HG03196 (cell line): ENCODE measurements around the gene TIMM22.
"Not testable (repeated sequence)": the region's sequence is repeated elsewhere in the genome, so short reads cannot be mapped to it uniquely, and the experiment has no call there.

ENCODE experiments used
- ATAC-seq: cut with Tn5 transposase; IDR thresholded peaks from one replicate; pipeline ENCODE4 v1.9.1; 2021; ENCODE audit not compliant: unreplicated experiment

The TIMM22 gene

DNA sequence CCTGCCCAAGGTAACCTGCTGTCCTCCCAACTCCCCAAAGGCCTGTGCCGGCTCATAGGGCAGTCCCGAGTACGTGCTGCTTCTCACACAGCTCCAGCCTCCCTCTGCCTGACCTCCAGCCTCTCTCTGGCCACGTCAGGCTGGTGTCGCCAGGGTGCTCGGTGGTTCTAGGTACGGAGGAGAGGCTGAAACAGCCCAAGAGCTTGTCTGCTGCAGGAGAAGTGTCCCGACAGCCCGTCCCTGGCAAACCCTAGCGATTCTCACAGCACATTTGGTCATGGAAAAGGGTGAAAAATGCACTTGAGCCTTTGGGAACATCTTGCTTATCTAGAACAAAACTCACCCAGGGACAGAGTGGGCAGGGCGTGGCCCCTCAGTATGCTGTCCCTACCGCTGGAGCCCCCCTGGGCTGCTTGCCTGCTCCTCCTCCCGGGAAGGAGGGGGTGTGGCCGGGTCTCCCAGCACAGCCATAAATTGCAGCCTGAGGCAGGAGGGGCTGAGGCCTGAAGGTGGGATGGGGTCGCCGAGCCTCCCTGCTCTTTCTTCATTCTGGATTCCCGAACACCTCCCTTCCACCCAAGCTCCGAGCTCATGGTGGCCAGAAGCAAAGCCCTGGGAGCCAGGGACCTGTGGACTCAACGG, 40.4 kb downstream of the TIMM22 start:
- ATAC-seq, result no peak

DNA sequence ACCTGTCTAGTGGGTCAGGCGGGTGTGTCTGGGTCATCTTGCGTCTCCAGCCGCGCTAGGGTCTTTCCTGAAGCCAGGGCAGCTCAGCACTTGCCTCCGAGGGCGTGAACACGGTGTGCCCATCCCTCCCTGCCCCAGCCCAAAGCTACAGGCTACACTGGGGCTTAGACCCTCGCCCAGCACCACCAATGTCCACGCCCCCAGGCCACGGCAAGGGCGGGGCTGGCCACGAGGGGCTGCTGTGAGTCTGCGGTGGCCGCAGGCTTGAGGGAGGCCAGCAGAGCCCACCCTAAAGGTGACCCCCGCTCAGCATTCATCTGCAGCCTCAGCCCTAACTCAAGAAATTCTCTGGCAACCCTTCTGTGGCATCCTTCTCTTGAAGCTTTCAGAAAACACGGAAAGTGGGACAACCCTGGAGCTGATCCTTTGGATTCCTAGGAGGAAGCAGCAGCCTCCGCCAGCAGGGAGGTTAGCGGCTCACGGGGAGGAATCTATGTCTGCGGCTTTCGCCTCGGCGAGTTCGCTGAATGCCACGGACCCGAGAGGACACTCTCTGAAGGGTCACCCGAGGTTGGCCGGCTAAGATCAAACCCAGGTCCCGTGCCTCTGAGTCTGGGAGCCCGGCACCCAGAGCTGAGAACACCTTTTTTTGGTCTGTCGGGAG, 41.7 kb downstream of the TIMM22 start:
- ATAC-seq, result no peak

GRCh38 chr17:1039123-1039507, 42.2 kb downstream of the TIMM22 start:
- no peak for ATAC-seq

DNA sequence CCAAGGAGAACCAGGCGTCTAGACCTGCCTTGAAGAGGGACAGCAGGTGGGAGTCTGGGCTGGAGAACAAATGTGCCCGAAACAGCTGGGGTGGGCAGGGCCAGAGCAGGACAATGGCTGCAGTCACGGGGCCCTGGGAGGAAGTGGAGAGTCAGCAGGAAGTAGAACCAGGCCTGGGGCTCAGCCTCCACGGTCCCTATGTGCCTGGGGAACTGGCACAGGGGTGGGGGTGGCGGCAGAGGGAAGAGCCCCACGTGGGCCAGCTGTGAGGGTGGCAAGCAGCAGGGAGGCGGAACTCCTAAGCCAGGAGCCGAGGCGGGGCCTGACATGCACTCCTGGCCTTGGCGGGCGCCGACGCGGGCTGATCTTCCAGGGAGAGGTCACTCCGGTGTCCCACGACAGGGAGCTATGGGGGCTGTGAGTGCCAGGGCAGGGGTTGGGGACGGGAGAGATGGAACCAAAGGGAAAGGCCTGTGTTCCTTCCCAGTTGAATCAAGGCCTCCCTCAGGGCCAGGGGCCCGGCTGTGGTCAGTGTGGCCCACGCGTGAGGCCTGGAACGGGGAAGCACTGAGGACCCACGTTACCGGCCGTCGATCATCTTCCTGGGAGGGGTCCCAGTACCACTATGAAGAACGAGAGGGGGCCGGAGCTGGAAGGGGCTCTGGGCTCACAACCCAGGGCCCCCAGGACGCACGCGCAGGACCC, 42.7 kb downstream of the TIMM22 start:
- ATAC-seq, result no peak

DNA sequence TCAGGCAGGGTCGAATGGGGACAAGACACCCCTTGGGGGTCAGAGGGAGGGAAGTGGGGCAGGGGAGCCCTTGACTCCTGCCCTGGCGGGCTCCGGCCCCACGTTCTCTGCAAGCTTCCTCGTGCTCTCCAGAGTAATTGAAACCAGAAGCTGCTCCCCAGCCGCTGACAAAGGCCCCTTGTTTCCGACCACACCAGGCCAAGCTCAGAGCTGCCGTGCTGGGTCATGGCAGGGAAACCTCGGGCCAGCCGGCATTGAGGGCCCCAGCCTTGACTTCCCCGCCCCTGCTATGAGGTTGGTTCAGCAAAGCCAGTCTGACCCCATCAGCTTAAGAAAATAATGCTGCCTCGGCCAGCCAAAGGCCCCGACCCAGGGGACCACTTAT, 43.3 kb downstream of the TIMM22 start:
- ATAC-seq, result no peak

DNA sequence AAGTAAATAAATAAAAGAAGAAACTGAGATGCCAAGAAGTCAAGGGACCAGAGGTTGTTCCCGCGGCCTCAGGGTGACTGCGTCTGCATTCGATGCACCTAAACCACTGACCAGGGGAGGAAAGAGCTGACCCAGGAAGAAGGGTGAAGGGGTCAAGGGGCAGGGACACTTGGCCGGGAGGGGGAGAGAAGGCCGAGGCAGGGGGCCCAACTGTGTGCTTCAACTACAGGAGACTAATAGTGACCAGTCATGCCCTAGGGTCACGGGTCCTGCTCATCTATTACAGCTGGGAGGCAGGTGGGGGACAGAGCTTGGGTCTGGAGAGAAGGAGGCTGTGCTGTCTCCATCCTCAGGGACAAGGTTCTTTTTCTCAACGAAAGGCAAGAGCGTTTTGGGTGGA, 44.8 kb downstream of the TIMM22 start:
- no peak for ATAC-seq

- ATAC-seq, result no peak
Measured at GRCh38 chr17:1042486-1042885, 45.6 kb downstream of the TIMM22 start.

DNA sequence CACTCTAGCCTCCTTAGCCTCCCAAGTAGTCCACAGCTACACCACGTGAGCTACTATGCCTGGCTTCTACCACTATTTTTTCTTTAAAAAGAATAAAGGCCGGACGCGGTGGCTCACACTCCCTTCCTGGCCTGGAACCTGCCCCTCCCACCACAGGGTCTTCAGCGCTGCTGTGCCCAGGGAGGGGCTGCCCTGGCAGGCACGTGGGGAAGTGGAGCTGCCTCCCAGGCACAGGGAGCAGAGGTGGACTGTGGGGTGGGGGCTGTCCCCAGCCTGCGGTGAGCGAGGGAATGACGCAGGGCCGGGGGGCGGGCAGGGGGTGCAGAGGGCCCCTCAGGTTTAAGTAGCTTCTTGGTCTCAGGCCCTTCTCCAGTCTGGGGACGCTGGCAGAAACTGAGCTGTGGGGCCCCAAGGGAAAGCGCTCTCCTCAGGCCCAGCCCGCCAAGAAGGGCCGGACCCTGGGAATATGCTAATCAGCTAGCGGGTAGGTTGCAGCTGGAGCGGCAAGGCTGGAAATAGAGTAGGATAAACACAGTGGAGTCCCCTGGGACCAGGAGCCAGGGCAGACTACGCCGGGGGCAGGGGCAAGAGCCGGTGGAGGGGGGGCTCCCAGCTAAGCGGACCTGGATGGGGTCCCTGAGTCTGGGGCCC, 46.8 kb downstream of the TIMM22 start:
- ATAC-seq, result no peak

DNA sequence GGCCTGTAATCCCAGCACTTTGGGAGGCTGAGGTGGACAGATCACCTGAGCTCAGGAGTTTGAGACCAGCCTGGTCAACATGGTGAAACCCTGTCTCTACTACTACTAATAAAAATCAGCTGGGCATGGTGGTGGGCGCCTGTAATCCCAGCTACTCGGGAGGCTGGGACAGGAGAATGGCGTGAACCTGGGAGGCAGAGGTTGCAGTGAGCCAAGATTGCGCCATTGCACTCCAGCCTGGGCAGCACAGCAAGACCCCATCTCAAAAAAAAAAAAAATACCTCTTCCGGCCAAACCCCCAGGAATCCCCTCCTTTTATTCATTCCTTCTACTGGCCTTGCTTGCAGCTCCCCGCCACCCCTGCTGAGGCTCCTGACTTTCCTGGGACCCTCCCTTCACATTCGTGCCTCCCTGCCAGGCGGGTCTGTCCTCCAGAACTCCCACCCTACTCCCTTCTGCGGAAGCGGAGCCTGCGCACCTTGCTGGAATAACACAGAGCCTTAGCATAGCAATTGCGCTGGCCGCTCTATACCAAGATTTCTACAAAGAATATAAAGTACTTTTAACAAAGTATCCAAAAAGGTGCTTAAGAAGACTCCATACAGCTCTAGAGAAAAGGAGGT, 47.6 kb downstream of the TIMM22 start:
- not testable (repeated sequence) for ATAC-seq

GRCh38 chr17:1045456-1045855, 48.5 kb downstream of the TIMM22 start:
- ATAC-seq, result no peak

- ATAC-seq, result no peak
Measured at GRCh38 chr17:1047177-1047878, 50.4 kb downstream of the TIMM22 start.

DNA sequence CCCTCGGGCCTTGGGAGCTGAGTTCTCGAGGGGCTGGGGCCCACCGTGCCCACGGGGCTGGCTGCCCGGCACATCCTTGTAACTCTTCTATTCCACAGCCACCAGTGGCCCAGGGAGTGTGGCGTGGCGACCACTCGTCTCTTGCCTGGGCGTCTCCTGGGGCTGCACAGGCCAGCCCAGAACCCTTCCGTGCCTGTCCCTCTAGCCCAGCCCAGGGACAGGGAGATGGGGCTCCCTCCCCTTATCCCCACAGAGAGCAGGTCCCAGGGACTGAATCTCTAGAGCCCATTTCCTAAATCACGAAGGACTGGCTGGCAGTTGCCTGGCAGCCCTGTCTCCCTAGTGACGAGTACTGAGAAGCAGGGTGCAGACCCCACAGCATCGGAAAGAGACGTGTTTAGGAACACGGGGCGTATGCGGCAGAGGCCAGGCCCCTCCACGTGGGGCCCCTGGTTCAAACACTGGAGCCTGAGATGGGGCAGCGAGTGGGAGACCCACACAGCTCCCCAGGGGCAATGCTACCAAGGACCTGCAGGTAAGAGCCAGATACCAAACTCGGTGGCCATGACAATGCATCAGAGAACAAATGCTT, 51.0 kb downstream of the TIMM22 start:
- ATAC-seq, result no peak

DNA sequence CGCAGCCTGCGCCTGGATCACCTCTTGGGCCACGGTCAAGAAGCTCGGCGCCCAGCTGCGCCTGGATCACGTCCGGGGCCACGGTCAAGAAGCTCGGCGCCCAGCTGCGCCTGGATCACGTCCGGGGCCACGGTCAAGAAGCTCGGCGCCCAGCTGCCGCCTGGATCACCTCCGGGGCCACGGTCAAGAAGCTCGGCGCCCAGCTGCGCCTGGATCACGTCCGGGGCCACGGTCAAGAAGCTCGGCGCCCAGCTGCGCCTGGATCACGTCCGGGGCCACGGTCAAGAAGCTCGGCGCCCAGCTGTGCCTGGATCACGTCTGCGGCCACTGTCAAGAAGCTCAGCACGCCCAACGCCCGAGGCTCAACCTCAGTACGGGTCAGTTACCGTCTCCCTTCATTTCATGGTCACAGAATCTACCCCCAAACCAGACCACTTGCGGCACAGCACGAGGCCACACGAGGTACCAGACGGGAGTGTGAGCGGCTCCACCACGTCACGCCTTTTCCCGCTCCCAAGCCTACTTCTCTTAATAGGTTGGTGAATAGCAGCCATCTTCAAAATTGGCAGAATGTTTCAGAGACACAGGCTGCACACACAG, 51.7 kb downstream of the TIMM22 start:
- ATAC-seq, result not testable (repeated sequence)

DNA sequence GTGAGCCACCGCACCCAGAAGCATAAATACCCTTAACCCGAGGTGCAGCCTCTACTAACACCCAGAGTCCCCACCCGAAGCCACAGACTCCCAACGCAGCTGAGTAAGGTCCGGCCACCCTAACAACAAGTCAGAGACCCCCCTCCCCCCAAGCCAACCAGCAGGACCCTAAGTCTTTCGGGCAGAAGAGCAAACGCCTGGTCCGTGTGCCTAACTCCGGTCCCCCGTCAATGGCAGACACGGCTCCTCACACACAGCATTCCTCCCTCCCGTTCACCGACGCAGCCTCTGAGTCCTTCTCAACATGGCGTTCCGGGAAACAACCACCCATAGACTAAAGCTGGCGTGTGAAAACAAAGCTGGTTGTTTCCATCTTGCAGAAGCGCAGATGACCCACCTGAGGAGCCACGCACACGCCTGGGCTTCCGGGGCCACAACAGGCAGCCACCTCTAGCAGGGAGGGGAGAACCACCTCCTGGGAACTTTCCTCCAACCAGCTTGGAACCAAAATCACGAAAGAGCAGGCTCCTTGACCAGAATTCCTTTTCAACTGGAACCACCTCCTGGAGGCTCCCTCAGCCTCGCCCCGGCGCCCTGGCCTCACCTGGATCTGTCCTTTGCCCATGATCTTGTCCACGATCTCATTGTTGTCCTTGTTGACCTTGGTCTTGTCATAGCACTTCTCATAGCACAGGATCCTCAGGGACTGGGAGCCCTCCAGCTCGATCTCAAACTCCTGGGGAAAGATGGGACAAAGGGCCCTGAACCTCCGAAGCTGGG, 52.7 kb downstream of the TIMM22 start:
- no peak for ATAC-seq

DNA sequence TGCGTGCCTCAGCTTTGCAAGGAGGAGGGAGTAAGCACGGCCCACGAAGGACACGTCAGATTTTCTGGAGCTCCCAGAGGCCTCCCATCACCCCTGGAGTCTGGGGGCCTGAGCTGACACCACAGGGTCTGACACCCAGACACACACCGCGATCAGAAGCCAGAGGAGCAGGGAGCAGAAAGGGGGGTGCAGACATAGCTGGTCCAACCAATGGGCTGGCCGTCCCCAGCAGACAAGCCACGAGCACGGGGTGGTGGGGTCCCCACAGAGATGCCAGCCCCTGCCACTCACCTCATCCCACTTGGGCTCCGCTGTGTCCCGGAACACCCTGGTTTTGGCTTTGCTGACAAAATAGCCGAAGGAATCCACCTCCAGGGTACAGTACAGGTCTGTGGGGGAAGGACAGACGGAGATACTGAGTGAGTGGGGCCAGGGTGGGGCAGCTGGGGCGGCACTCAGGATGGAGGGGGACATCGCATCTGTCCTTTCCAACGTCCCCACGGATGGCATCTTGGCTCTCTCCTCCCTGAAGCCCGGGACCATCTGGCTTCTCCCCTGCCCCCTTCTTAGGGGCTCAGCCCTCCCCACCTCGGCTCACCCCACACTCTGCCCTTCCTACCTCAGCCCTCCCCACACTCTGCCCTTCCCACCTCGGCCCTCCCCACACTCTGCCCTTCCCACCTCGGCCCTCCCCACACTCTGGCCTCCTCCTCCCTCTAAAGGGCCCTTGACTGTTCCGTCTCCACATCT, 53.5 kb downstream of the TIMM22 start:
- no peak for ATAC-seq

DNA sequence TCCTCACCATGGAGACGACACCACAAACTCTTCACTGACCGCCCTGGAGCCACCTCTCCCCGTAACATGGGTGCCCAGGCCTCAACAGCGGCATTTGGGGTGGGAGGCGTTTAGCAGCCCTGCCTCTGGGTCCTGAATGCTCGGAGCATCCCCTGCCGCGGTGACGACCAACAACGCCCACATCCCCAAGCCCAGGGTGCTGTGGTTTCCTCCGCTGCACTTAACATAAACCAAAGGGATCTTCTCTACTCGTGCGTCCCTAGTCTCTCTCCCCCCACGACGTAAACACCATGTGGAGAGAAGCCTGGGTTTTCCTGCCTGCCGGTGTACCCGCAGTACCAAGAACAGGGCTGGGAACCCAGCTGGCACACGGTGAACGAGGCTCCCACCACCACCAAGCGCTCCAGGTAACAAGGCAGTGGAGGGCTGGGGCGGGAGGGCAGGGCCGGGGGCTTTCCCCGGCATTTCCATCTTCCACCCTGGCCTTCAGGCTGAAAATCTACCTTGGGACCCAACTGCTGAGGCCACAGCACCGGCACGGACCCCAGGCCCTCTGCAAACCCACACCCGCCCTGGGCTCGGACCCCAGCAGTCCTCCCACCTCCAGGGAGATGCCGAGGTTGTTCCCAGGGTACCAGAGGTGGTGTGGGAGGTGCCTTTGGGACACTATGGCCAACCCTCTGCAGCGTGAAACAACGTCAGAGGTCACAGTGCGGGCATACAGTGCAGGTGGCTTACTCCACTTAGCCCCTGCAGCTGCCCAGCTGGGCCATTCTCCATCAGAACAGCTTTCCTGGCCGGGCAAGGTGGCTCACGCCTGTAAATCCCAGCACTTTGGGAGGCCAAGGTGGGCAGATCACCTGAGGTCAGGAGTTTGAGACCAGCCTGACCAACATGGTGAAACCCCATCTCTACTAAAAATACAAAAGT, 54.3 kb downstream of the TIMM22 start:
- ATAC-seq, result no peak
